RWPE1 (cell line): ENCODE data around the gene MAB21L2.

Experiments
- CTCF ChIA-PET: fragments of 350-600 bp; sonication (Branson Sonifier 250); formaldehyde crosslinking; extraction: SDS; loops from one replicate; lab custom pipeline; 2021; lab: Yijun Ruan, JAX
- POLR2A ChIA-PET: fragments of 400-600 bp; formaldehyde crosslinking; extraction: SDS; loops from one replicate; lab custom pipeline; 2020; ENCODE audit warnings: antibody characterized with exemption; ENCODE audit not compliant: low non-redundant PET; lab: Yijun Ruan, JAX
- DNase-seq: peaks from one replicate; pipeline ENCODE4 v3.0.0; 2012; ENCODE audit warnings: low spot score
- H3K27ac ChIP-seq: fragments of 450-650 bp; 2 replicates; pipeline ENCODE4 v1.5.1; 2017
- CTCF ChIP-seq: fragments of 450-650 bp; conservative IDR thresholded peaks from 2 replicates; pipeline ENCODE4 v1.5.1; 2017; ENCODE audit warnings: low read depth, mild to moderate bottlenecking

MAB21L2 gene

DNA sequence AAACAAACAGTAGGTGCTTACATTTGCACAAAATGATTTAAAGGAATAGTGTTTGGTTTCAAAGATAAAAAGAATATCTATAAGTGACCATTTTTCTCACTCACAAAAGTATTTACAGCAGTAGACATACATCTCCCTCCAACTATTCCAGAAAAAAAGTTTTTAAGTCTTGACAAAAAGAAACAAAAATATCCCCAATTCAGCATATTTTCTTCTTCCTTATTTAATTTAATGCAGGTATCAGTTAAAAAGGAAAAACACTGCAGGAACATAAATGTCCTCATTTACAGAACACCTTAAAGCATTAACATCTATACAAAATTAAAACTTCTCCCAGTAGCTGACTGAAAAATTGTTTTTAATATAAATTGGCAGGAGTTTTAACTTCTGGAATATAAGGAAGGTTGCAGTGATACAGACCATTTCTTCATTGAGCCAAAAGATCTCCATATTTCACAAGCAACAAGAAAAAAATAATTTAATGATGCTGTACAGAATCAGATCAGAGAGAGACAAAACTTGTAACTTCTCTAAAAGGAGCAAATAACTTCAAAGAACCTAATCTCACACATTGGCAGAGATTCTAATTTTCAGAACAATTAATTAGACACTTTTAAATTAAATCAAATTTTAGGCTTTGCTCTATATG is 4.3 kb downstream of the MAB21L2 start:
- ChIA-PET CTCF (no interaction called here), POLR2A (no interaction called here)
- TF ChIP-seq CTCF, result no peak
- no peak overlapping the region for H3K27ac ChIP-seq
- DNase-seq, result no peak

DNA sequence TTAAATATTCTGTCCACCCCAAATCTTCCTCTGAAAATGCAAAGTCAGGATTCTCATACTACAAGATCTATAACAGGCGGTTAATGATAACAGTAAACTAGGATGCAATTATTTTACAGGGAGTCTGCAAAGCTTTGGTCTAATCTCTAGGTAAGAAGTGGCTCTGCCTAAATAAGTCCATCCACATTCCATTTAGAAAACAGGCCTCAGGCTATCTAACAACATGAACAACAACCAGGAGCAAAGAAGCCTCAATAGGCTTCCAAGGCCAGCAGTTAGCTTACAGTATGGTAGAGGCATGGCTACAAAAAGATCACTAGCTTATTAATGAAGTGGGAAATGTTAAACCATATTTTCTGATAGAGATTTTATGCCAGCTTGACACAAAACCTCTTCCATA is 6.4 kb downstream of the MAB21L2 start:
- no peak for DNase-seq
- ChIA-PET POLR2A (no interaction called here), CTCF (interaction anchor here (0.6 kb wide), 1 partner anchor 16 kb away, joined by 3 read pairs; no protein-coding TSS in a partner anchor)
- no peak for TF ChIP-seq CTCF
- no peak overlapping the region for H3K27ac ChIP-seq

DNA sequence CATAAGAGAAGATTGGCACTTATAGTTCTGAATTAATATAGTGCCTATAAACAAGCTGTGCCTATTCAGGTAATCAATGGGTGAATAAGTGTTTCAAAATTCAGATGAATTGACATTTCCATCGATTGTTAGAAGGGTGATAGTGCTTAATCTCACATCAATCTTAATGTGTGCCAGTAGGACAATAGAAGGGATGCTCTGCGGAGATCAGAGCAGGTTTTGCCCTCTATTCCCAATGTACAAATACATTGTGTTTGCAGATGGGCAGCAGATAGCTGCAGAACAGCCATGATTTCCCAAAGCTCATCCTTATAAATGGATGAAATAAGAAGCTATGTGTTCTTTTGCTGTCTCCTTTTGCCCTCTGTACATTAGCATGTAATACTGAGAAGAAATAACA is 7.2 kb downstream of the MAB21L2 start:
- ChIA-PET CTCF (no interaction called here), POLR2A (no interaction called here)
- no peak overlapping the region for H3K27ac ChIP-seq
- no peak for DNase-seq
- TF ChIP-seq CTCF, result no peak

DNA sequence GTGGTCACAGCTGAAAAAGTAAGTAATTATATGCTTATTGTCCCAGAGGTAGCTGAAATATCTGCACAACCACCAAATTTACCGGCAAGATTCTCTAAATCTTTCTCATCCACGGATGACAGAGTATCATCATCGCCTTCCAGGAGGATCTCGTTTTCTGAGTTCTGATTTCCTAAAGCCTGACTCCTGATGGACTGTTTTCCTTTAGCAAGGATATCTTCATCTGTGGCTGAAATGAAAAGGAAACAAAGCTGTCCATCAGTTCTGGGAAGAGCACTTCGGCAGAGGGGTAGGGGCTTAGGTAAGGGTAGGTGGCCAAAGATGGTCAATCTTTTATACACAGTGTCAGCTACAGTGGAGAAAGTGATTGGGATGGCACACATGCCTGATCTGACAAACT is 8.7 kb downstream of the MAB21L2 start:
- no peak for DNase-seq
- ChIA-PET POLR2A (no interaction called here), CTCF (interaction anchor here (0.6 to 0.7 kb wide), 2 partner anchors 45 to 332 kb away, joined by 3 to 4 read pairs; no protein-coding TSS in a partner anchor)
- H3K27ac ChIP-seq, result no peak overlapping the region
- no peak for TF ChIP-seq CTCF

DNA sequence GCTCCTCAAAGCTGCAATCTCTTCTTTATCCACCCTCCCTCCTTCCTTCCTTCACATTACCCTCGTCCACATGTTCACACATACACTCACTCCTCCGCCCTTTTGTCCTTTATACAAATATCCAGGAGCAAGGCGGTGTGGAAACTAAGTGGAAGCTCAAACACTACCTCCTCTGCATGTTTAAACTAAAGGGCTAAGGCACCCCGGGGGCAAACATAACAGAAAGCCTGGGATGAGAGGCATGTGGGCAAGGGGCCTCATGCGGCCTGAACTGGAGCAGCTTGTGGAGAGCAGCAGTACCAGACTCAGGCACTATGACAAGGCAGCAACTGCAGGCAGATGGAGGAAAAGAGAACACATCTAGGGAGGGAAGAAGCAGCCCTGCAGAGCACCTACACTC is 9.5 kb downstream of the MAB21L2 start:
- CTCF ChIA-PET, result no interaction called here
- no peak for TF ChIP-seq CTCF
- POLR2A ChIA-PET, result no interaction called here
- no peak for DNase-seq
- H3K27ac ChIP-seq, result no peak overlapping the region

DNA sequence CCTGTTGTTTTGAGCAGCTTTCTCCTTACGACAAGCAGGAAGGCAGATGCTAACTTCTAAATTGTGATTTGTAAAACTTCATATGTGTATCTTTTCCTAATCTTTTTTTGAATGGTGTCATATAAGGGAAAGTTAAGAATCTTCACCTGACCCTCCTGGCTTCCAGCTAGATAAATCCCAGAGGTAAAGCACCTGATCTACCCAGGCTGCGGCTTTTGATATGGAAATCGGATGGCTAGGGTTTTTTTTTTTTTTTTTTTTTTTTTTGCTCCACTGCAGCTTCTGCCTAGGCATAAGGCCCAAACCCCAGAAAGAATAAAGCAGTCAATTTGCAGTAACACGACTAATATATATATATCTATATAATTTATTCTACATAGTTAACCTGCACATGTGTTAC is 10.0 kb downstream of the MAB21L2 start:
- POLR2A ChIA-PET, result no interaction called here
- H3K27ac ChIP-seq, result no peak overlapping the region
- TF ChIP-seq CTCF, result no peak
- DNase-seq, result no peak
- CTCF ChIA-PET, result no interaction called here
